OCI-LY1 (cell line): ENCODE data around the gene IL4R.

Experiments
- H2AFZ ChIP-seq: fragments of 200-600 bp; sonication (generic), shearing (Covaris generic); 2 replicates; pipeline ENCODE4 v1.6.0; 2014; ENCODE audit warnings: antibody characterized with exemption, mild to moderate bottlenecking, low read length
- H3F3A ChIP-seq: fragments of 200-600 bp; sonication (generic), shearing (Covaris generic); 2 replicates; pipeline ENCODE4 v1.6.0; 2014; ENCODE audit warnings: mild to moderate bottlenecking, antibody characterized with exemption, low read length, moderate library complexity; ENCODE audit not compliant: insufficient read depth
- H3K27ac ChIP-seq: fragments of 200-600 bp; sonication (generic); 2 replicates; pipeline ENCODE4 v1.5.1; 2014; ENCODE audit warnings: low read length, mixed run types, mild to moderate bottlenecking, low read depth; ENCODE audit not compliant: poor library complexity, severe bottlenecking
- H3K27me3 ChIP-seq: fragments of 200-600 bp; sonication (generic); 2 replicates; pipeline ENCODE4 v1.6.0; 2014; ENCODE audit warnings: antibody characterized with exemption, mild to moderate bottlenecking, low read length, moderate library complexity; ENCODE audit not compliant: insufficient read depth
- H3K36me3 ChIP-seq: fragments of 200-600 bp; sonication (generic); 2 replicates; pipeline ENCODE4 v1.6.1; 2014; ENCODE audit warnings: mild to moderate bottlenecking, antibody characterized with exemption, low read length, moderate library complexity, mixed read lengths; ENCODE audit not compliant: insufficient read depth
- H3K4me1 ChIP-seq: fragments of 200-600 bp; sonication (generic); 2 replicates; pipeline ENCODE4 v1.5.1; 2014; ENCODE audit warnings: mild to moderate bottlenecking, low read length, moderate library complexity; ENCODE audit not compliant: insufficient read depth, severe bottlenecking
- H3K4me2 ChIP-seq: fragments of 200-600 bp; sonication (generic), shearing (Covaris generic); 2 replicates; pipeline ENCODE4 v1.6.1; 2014; ENCODE audit warnings: low read length
- H3K4me3 ChIP-seq: fragments of 200-600 bp; sonication (generic); 2 replicates; pipeline ENCODE4 v1.5.1; 2014; ENCODE audit warnings: low read length, low read depth, mild to moderate bottlenecking, mixed read lengths; ENCODE audit not compliant: poor library complexity, severe bottlenecking
- H3K79me2 ChIP-seq: fragments of 200-600 bp; shearing (Covaris generic); 2 replicates; pipeline ENCODE4 v1.6.1; 2016; ENCODE audit warnings: mixed run types, low read length, mixed read lengths; ENCODE audit not compliant: insufficient read depth
- H3K9ac ChIP-seq: fragments of 200-600 bp; sonication (generic), shearing (Covaris generic); 2 replicates; pipeline ENCODE4 v1.6.1; 2014; ENCODE audit warnings: mild to moderate bottlenecking, low read length, mixed read lengths
- H3K9me2 ChIP-seq: fragments of 200-600 bp; sonication (generic), shearing (Covaris generic); 2 replicates; pipeline ENCODE4 v1.6.1; 2014; ENCODE audit warnings: low read depth, mild to moderate bottlenecking, low read length, mixed read lengths
- H3K9me3 ChIP-seq: fragments of 200-600 bp; shearing (Covaris generic); 2 replicates; pipeline ENCODE4 v1.6.1; 2014; ENCODE audit warnings: low read length, mixed read lengths
- H4K20me1 ChIP-seq: fragments of 200-600 bp; sonication (generic), shearing (Covaris generic); 2 replicates; pipeline ENCODE4 v1.6.0; 2016; ENCODE audit warnings: mild to moderate bottlenecking, low read length; ENCODE audit not compliant: insufficient read depth
- EZH2 ChIP-seq: fragments of 200-600 bp; sonication (generic), shearing (Covaris generic); IDR thresholded peaks from 2 replicates; pipeline ENCODE4 v1.8.0; 2017; ENCODE audit warnings: borderline replicate concordance, mixed run types, mild to moderate bottlenecking, antibody characterized with exemption, low read length, moderate library complexity, mixed read lengths
- TF ChIP-seq, protein P1 (sequence below): fragments of 200-600 bp; sonication (generic), shearing (Covaris generic); IDR thresholded peaks from 2 replicates; pipeline ENCODE4 v1.5.1; 2017; ENCODE audit warnings: mild to moderate bottlenecking, antibody characterized with exemption, low read length, moderate library complexity, mixed read lengths

Gene IL4R

DNA sequence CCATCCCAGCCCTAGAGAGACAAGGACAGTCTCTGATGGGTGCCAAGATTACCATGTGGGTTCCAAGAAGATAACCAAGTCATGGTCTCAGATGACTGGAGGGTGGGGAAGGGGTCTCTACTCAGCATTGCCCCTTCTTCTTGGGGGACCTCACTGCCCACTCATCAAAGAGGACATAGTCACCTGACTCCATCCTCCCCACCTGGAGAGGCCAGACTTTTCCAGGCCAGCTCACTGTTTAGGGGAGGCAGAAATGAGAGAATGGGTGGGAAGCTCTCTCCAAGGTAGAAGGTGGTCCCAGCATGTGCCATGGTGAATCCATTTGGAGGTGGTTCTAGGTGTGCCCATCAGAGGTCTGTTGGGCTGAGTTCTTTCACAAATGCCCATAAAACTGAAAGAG is 67.5 kb downstream of the IL4R start:
- Histone ChIP-seq H3K27me3 (peaks cover 14% of the 10 kb centered on the region; the same call in 1 of the 2 replicates), H3K9ac (no peak overlapping the region), H3K79me2 (no peaks in the 10 kb centered on the region), H3K27ac (no peak overlapping the region), H4K20me1 (no peaks in the 10 kb centered on the region), H3K9me3 (peaks cover 14% of the 10 kb centered on the region), H3F3A (no peaks in the 10 kb centered on the region), H3K36me3 (no peaks in the 10 kb centered on the region), H3K4me3 (no peak overlapping the region), H2AFZ (no peak overlapping the region), H3K4me1 (peaks cover 11% of the 10 kb centered on the region), H3K4me2 (no peak overlapping the region), H3K9me2 (no peaks in the 10 kb centered on the region)
- TF ChIP-seq, protein P1, sequence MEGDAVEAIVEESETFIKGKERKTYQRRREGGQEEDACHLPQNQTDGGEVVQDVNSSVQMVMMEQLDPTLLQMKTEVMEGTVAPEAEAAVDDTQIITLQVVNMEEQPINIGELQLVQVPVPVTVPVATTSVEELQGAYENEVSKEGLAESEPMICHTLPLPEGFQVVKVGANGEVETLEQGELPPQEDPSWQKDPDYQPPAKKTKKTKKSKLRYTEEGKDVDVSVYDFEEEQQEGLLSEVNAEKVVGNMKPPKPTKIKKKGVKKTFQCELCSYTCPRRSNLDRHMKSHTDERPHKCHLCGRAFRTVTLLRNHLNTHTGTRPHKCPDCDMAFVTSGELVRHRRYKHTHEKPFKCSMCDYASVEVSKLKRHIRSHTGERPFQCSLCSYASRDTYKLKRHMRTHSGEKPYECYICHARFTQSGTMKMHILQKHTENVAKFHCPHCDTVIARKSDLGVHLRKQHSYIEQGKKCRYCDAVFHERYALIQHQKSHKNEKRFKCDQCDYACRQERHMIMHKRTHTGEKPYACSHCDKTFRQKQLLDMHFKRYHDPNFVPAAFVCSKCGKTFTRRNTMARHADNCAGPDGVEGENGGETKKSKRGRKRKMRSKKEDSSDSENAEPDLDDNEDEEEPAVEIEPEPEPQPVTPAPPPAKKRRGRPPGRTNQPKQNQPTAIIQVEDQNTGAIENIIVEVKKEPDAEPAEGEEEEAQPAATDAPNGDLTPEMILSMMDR, result no peak
- TF ChIP-seq EZH2, result no peak

DNA sequence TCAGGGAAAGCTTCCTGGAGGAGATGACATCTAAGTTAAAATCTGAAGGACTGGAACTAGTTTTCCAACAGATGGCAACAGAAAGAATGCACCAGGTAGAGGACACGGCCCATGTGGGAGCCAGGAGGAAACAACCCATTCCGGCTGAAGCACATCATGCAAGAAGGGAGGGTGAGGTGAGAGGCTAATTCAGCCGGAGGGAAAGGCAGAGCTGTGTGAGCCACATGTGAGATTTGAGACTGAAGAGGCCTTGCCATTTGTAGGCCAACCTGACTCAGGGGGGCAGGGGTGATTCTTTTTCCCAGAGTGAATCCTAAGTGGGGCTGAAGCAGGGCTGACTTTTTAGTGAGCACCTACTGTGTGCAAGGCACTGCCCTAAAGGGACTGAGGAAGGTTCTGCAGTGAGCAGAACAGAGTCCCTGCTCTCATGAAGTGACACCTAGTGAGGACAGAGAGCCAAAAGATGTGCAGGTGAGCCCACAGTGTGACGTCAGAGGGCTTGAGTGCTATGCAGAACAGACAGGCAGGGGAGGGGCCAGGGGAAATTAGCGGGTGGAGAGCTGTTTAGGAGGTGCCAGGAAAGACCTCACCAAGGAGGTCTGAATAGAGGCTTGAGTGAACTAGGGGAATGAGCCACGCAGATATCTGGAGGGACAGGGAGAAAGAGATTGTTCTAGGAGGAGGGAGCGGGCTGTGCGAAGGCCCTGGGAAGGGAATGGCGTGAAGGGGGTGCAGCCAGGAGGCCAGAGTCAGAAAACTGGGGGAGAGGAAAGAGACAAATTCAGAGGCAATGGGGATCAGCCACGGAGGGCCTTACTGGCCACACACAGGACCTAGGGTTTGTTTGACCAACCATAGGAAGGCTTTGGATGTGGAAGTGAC is 68.4 kb downstream of the IL4R start:
- Histone ChIP-seq H3K27me3 (peaks cover 14% of the 10 kb centered on the region; the same call in 1 of the 2 replicates), H3F3A (no peaks in the 10 kb centered on the region), H3K4me3 (no peak overlapping the region), H3K36me3 (no peaks in the 10 kb centered on the region), H3K9me2 (no peaks in the 10 kb centered on the region), H3K9ac (no peak overlapping the region), H3K9me3 (peaks cover 14% of the 10 kb centered on the region), H2AFZ (no peak overlapping the region), H3K4me1 (peaks cover 10% of the 10 kb centered on the region), H4K20me1 (no peaks in the 10 kb centered on the region), H3K79me2 (no peaks in the 10 kb centered on the region), H3K27ac (no peak overlapping the region), H3K4me2 (no peak overlapping the region)
- TF ChIP-seq, protein P1, result no peak
- TF ChIP-seq EZH2, result no peak

DNA sequence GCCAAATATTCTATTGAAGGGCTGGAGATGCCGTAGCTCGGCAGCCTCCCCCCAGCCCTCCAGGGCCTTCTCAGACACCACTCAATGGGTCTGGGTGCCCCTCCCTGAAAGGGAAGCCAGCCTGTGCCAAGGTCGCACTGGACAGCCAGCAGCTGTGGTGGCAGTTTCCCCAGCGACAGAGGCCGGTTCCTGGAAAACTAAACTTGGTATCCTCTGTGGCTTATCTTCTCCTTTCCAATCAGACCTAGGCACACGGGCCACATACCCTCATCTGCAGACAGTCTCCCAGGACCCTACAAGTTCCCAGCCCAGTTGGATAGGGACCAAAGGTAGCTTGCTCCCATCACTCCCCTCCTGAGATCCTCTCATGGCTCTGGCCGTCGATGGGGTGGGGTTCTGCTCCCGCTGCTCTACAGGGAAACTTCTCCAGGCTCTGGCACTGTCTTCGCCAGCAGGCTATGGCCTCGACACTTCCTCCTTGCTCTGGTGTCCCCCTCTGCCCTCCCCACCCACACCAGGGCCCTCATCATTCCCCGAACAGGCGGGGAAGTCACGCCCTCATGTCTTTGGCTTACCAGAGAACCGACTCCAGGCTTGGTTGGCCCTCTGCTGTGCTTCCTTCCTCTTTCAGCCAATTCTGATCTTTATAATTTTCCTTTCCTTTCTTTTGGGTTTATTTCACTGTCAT is 69.9 kb downstream of the IL4R start:
- Histone ChIP-seq H3K79me2 (no peaks in the 10 kb centered on the region), H3K27ac (no peak overlapping the region), H3K9ac (no peak overlapping the region), H3K36me3 (no peaks in the 10 kb centered on the region), H3K4me3 (no peak overlapping the region), H3K4me2 (no peak overlapping the region), H4K20me1 (no peaks in the 10 kb centered on the region), H3F3A (no peaks in the 10 kb centered on the region), H3K9me2 (no peaks in the 10 kb centered on the region), H3K9me3 (peaks cover 14% of the 10 kb centered on the region), H3K27me3 (peaks cover 13% of the 10 kb centered on the region; the same call in 1 of the 2 replicates), H3K4me1 (no peaks in the 10 kb centered on the region), H2AFZ (no peak overlapping the region)
- TF ChIP-seq, protein P1, result no peak
- TF ChIP-seq EZH2, result no peak
